M059J (cell line): Measurements from ENCODE around the gene COL20A1. TPM values are rescaled to one million over a fixed set of nuclear protein-coding genes. Genes with fewer than 3 reads are reported as not detected.

Source experiments
- DNase-seq: peaks from one replicate; pipeline ENCODE4 v3.0.0-alpha.2; 2012; ENCODE audit warnings: low read depth
- total RNA-seq: library from RNA; depleted of rRNA; stranded (reverse); fragments of >200 nt; shearing (Covaris generic); gene quantifications from 2 replicates; pipeline ENCODE4 v1.2.3, GENCODE V29; 2014

The COL20A1 gene
- total RNA-seq, 1 experiment from 2014 or later, result not detected

- DNase-seq, result no peak
Measured at GRCh38 chr20:63307538-63308217, 14.7 kb downstream of the COL20A1 start.

GRCh38 chr20:63308218-63308911, 15.4 kb downstream of the COL20A1 start:
- DNase-seq, result no peak

GRCh38 chr20:63309261-63310071, 16.5 kb downstream of the COL20A1 start:
- DNase-seq, result no peak

GRCh38 chr20:63310265-63310991, 17.4 kb downstream of the COL20A1 start:
- DNase-seq, result peak; percentile 46

GRCh38 chr20:63311186-63311832, 18.3 kb downstream of the COL20A1 start:
- DNase-seq, result no peak

GRCh38 chr20:63311833-63312243, 18.9 kb downstream of the COL20A1 start:
- no peak for DNase-seq

GRCh38 chr20:63312273-63312672, 19.3 kb downstream of the COL20A1 start:
- DNase-seq, result no peak

- DNase-seq, result no peak
Measured at GRCh38 chr20:63312690-63313348, 19.8 kb downstream of the COL20A1 start.

- no peak for DNase-seq
Measured at GRCh38 chr20:63313349-63314014, 20.5 kb downstream of the COL20A1 start.

GRCh38 chr20:63314015-63314471, 21.1 kb downstream of the COL20A1 start:
- no peak for DNase-seq

GRCh38 chr20:63314566-63315239, 21.7 kb downstream of the COL20A1 start:
- DNase-seq, result no peak

- DNase-seq, result no peak
Measured at GRCh38 chr20:63315240-63315689, 22.3 kb downstream of the COL20A1 start.

GRCh38 chr20:63315731-63316491, 22.9 kb downstream of the COL20A1 start:
- no peak for DNase-seq

- no peak for DNase-seq
Measured at GRCh38 chr20:63316502-63316921, 23.5 kb downstream of the COL20A1 start.

GRCh38 chr20:63317061-63317460, 24.1 kb downstream of the COL20A1 start:
- no peak for DNase-seq

- DNase-seq, result no peak
Measured at GRCh38 chr20:63317601-63318291, 24.8 kb downstream of the COL20A1 start.

- no peak for DNase-seq
Measured at GRCh38 chr20:63318391-63319163, 25.6 kb downstream of the COL20A1 start.
